Measurements from ENCODE around the gene ZNF432. TPM values are rescaled to one million over a fixed set of nuclear protein-coding genes. Genes with fewer than 3 reads are reported as not detected.
A peak's percentile ranks its signal among the peaks of the same experiment; 100 is the strongest.

Gene ZNF432
- total and polyA plus RNA-seq, 2 of the 13 experiments (the other 11 are each of a cell fraction or from before 2014, with no cell fraction given): 4.1 to 8.7 TPM

DNA sequence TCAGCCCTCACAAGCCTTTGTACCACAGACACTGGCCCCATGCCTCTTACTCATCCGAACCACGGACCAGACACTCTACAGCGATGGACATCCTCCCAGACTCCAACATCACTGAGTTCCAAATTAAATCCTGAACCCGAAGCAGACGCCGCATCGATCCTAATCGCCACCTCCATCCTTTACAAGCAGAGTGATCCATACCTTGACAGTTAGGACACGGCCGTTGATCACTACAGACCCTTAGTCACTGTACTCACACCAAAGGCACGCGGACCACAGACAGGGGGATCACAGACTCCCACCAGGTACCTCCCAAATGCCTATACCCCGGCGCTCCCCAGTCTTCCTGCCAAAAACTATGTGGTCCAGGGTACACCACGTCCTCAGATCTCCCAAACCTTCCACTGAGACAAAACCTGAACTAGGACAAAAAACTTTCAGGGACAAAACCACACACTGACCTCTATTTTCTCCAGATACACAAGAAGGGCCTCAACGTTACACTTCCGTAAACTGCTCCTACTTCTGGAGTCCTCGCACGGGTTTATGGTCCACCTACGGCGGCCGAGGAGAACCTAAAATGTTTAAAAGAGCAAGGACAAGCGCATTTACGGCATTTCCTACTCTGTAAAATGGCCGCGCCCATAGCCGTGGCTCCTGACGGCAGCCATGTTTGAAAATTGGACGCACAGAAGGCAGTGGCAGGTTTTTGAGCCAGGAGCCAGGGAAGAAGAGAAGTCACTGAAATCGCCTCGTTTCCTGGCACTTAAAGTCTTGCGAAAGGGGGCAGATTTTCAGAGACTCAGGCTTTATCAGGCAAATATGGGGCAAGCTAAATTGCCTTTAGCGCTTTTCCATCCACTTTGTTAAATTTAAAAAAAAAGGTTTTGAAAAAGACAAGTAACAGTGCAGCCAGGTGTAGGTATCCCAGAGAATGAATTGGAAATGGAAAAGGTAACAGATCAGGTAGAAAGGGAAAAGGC lies 62.0 kb downstream of the ZNF432 start, which contains the start of gene ZNF350 (continued):
- TF ChIP-seq, protein P1, sequence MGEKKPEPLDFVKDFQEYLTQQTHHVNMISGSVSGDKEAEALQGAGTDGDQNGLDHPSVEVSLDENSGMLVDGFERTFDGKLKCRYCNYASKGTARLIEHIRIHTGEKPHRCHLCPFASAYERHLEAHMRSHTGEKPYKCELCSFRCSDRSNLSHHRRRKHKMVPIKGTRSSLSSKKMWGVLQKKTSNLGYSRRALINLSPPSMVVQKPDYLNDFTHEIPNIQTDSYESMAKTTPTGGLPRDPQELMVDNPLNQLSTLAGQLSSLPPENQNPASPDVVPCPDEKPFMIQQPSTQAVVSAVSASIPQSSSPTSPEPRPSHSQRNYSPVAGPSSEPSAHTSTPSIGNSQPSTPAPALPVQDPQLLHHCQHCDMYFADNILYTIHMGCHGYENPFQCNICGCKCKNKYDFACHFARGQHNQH (CRISPR knock-in tag; IDR thresholded peaks at IDR 0.05): peak; percentile 86; the same call in 1 of the 2 replicates
- no peak for TF ChIP-seq RCOR2 (CRISPR knock-in tag; IDR thresholded peaks at IDR 0.05)
- TF ChIP-seq HDAC2 (CRISPR knock-in tag; IDR thresholded peaks at IDR 0.05): peak; percentile 75; the same call in 1 of the 2 replicates
- TF ChIP-seq, protein P2, sequence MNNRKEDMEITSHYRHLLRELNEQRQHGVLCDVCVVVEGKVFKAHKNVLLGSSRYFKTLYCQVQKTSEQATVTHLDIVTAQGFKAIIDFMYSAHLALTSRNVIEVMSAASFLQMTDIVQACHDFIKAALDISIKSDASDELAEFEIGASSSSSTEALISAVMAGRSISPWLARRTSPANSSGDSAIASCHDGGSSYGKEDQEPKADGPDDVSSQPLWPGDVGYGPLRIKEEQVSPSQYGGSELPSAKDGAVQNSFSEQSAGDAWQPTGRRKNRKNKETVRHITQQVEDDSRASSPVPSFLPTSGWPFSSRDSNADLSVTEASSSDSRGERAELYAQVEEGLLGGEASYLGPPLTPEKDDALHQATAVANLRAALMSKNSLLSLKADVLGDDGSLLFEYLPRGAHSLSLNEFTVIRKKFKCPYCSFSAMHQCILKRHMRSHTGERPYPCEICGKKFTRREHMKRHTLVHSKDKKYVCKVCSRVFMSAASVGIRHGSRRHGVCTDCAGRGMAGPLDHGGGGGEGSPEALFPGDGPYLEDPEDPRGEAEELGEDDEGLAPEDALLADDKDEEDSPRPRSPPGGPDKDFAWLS (CRISPR knock-in tag; IDR thresholded peaks at IDR 0.05; ENCODE audit: borderline replicate concordance): no peak
- peak; percentile 94 for TF ChIP-seq PHF20 (CRISPR knock-in tag; IDR thresholded peaks at IDR 0.05)
- peak in 1 of 2 experiments; percentile 90; a peak in 2 of 4 replicates for TF ChIP-seq KLF16 (CRISPR knock-in tag; IDR thresholded peaks at IDR 0.05)
- TF ChIP-seq, protein P3, sequence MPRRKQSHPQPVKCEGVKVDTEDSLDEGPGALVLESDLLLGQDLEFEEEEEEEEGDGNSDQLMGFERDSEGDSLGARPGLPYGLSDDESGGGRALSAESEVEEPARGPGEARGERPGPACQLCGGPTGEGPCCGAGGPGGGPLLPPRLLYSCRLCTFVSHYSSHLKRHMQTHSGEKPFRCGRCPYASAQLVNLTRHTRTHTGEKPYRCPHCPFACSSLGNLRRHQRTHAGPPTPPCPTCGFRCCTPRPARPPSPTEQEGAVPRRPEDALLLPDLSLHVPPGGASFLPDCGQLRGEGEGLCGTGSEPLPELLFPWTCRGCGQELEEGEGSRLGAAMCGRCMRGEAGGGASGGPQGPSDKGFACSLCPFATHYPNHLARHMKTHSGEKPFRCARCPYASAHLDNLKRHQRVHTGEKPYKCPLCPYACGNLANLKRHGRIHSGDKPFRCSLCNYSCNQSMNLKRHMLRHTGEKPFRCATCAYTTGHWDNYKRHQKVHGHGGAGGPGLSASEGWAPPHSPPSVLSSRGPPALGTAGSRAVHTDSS (CRISPR knock-in tag; conservative IDR thresholded peaks at IDR 0.05): no peak
- TF ChIP-seq TOPORS (CRISPR knock-in tag; IDR thresholded peaks at IDR 0.05): no peak
- peak; percentile 63; the same call in 1 of the 2 replicates for TF ChIP-seq HOXD1 (CRISPR knock-in tag; IDR thresholded peaks at IDR 0.05)
- TF ChIP-seq, protein P4, sequence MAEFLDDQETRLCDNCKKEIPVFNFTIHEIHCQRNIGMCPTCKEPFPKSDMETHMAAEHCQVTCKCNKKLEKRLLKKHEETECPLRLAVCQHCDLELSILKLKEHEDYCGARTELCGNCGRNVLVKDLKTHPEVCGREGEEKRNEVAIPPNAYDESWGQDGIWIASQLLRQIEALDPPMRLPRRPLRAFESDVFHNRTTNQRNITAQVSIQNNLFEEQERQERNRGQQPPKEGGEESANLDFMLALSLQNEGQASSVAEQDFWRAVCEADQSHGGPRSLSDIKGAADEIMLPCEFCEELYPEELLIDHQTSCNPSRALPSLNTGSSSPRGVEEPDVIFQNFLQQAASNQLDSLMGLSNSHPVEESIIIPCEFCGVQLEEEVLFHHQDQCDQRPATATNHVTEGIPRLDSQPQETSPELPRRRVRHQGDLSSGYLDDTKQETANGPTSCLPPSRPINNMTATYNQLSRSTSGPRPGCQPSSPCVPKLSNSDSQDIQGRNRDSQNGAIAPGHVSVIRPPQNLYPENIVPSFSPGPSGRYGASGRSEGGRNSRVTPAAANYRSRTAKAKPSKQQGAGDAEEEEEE (CRISPR knock-in tag; IDR thresholded peaks at IDR 0.05; ENCODE audit: borderline replicate concordance): no peak
- TF ChIP-seq GTF3A (CRISPR knock-in tag; conservative IDR thresholded peaks at IDR 0.05): no peak
- TF ChIP-seq HNF4G (IDR thresholded peaks at IDR 0.05; ENCODE audit: borderline replicate concordance, low read depth, low read length): no peak
- TF ChIP-seq HNF4G (CRISPR knock-in tag; IDR thresholded peaks at IDR 0.05; ENCODE audit: borderline replicate concordance, low read depth): no peak
- TF ChIP-seq BORCS8-MEF2B (CRISPR knock-in tag; IDR thresholded peaks at IDR 0.05): 0 out of 2 replicates have a peak, but pooled peaks have one; percentile 53
- TF ChIP-seq ZBTB42 (CRISPR knock-in tag; IDR thresholded peaks at IDR 0.05): no peak
- 0 out of 2 replicates have a peak, but pooled peaks have one; percentile 48 for TF ChIP-seq ZNF772 (CRISPR knock-in tag; IDR thresholded peaks at IDR 0.05)
- TF ChIP-seq ZNF572 (CRISPR knock-in tag; IDR thresholded peaks at IDR 0.05): 0 out of 2 replicates have a peak, but pooled peaks have one; percentile 20
- peak; percentile 47 for TF ChIP-seq ZNF883 (CRISPR knock-in tag; IDR thresholded peaks at IDR 0.05; ENCODE audit: not compliant biosample characterization)
- TF ChIP-seq, protein P5, sequence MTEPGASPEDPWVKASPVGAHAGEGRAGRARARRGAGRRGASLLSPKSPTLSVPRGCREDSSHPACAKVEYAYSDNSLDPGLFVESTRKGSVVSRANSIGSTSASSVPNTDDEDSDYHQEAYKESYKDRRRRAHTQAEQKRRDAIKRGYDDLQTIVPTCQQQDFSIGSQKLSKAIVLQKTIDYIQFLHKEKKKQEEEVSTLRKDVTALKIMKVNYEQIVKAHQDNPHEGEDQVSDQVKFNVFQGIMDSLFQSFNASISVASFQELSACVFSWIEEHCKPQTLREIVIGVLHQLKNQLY (CRISPR knock-in tag; IDR thresholded peaks at IDR 0.05): peak; percentile 44; the same call in 1 of the 2 replicates
- no peak for TF ChIP-seq ISX (CRISPR knock-in tag; conservative IDR thresholded peaks at IDR 0.05)
- no peak for TF ChIP-seq SYNCRIP (IDR thresholded peaks at IDR 0.05; ENCODE audit: insufficient read depth, low read depth, low read length)
- peak; percentile 55; the same call in 1 of the 2 replicates for TF ChIP-seq ZNF430 (CRISPR knock-in tag; IDR thresholded peaks at IDR 0.05)
